SK-N-SH treated with all-trans-retinoic acid at 6 μM for 48 hours (cell line): ENCODE data around the gene VWA5A.

Experiments used
- GLIS3 ChIP-seq: fragments of 250-450 bp; sonication (Bioruptor Pico); IDR thresholded peaks from 2 replicates; pipeline ENCODE4 v1.5.0; 2020; ENCODE audit warnings: mild to moderate bottlenecking, moderate library complexity
- ISL1 ChIP-seq: fragments of 250-450 bp; sonication (Bioruptor Pico); IDR thresholded peaks from 2 replicates; pipeline ENCODE4 v2.1.2; 2022; ENCODE audit warnings: mild to moderate bottlenecking, moderate library complexity
- ZFP3 ChIP-seq: fragments of 250-450 bp; sonication (Bioruptor Pico); IDR thresholded peaks from 2 replicates; pipeline ENCODE4 v1.5.0; 2020; ENCODE audit warnings: mild to moderate bottlenecking, moderate library complexity
- TF ChIP-seq, protein P1 (sequence below): fragments of 250-450 bp; sonication (Bioruptor Pico); IDR thresholded peaks from 2 replicates; pipeline ENCODE4 v1.5.1; 2020; ENCODE audit warnings: low read depth, mild to moderate bottlenecking, moderate library complexity
- TF ChIP-seq, protein P2 (sequence below): fragments of 250-450 bp; sonication (Bioruptor Pico); IDR thresholded peaks from 2 replicates; pipeline ENCODE4 v1.5.0; 2020; ENCODE audit warnings: mild to moderate bottlenecking, moderate library complexity

DNA sequence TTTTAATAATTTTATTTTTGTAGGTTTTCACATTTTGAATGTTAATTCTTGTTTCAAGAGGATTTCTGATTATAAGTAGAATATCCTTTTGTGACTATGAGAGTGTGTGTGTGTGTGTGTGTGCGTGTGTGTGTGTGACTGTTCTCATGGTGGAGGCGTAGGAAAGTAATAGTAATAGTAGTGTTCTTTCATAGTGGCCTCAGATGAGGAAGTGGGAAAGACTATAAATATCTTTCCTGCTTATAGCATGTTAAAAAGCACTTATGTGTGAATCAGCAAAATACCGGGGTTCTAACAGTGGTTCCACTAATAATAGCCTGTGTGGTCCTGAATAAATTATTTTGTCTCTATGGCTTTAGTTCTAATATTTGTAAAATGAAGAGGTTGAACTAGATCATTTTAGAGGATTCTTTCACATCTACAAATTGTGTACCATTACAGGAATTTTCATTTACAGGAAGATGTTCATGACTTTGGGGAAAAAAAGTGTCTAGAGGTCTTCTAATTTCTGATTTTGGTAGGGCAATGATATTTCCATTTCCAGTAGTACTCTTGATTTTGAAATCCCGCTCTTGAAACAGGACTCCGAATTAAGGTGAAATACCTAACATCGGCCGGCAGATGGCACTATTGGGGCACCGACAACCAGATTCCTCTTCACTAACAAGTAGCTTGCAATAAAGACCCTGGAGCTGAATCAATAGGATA lies 44.2 kb upstream of the VWA5A start:
- TF ChIP-seq ZFP3 (CRISPR knock-in tag) (no peak), ISL1 (CRISPR knock-in tag) (no peak), GLIS3 (CRISPR knock-in tag) (no peak)
- TF ChIP-seq, protein P1, sequence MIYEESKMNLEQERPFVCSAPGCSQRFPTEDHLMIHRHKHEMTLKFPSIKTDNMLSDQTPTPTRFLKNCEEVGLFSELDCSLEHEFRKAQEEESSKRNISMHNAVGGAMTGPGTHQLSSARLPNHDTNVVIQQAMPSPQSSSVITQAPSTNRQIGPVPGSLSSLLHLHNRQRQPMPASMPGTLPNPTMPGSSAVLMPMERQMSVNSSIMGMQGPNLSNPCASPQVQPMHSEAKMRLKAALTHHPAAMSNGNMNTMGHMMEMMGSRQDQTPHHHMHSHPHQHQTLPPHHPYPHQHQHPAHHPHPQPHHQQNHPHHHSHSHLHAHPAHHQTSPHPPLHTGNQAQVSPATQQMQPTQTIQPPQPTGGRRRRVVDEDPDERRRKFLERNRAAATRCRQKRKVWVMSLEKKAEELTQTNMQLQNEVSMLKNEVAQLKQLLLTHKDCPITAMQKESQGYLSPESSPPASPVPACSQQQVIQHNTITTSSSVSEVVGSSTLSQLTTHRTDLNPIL (CRISPR knock-in tag): no peak
- TF ChIP-seq, protein P2, sequence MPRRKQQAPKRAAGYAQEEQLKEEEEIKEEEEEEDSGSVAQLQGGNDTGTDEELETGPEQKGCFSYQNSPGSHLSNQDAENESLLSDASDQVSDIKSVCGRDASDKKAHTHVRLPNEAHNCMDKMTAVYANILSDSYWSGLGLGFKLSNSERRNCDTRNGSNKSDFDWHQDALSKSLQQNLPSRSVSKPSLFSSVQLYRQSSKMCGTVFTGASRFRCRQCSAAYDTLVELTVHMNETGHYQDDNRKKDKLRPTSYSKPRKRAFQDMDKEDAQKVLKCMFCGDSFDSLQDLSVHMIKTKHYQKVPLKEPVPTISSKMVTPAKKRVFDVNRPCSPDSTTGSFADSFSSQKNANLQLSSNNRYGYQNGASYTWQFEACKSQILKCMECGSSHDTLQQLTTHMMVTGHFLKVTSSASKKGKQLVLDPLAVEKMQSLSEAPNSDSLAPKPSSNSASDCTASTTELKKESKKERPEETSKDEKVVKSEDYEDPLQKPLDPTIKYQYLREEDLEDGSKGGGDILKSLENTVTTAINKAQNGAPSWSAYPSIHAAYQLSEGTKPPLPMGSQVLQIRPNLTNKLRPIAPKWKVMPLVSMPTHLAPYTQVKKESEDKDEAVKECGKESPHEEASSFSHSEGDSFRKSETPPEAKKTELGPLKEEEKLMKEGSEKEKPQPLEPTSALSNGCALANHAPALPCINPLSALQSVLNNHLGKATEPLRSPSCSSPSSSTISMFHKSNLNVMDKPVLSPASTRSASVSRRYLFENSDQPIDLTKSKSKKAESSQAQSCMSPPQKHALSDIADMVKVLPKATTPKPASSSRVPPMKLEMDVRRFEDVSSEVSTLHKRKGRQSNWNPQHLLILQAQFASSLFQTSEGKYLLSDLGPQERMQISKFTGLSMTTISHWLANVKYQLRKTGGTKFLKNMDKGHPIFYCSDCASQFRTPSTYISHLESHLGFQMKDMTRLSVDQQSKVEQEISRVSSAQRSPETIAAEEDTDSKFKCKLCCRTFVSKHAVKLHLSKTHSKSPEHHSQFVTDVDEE (CRISPR knock-in tag): no peak
